GF-D8 (cell line): Measurements from ENCODE around the gene GABRG2.

Experiments used
- DNase-seq: peaks from one replicate; lab custom pipeline; 2025; lab: John Stamatoyannopoulos, UW

Gene GABRG2

DNA sequence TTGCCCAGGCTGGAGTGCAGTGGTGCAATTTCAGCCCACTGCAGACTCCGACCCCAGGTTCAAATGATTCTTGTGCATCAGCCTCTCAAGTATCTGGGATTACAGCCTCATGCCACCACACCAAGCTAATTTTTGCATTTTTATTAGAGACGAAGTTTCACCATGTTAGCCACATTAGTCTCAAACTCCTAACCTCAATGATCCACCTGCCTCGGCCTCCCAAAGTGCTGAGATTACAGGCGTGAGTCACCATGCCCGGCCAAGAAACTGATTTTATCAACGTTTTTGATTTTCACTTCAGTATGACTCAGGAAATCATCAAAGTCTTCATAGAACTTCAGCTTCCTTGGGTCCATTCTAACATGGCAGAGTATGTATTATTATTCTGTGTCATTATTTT is 125.4 kb downstream of the GABRG2 start:
- no peak for DNase-seq

DNA sequence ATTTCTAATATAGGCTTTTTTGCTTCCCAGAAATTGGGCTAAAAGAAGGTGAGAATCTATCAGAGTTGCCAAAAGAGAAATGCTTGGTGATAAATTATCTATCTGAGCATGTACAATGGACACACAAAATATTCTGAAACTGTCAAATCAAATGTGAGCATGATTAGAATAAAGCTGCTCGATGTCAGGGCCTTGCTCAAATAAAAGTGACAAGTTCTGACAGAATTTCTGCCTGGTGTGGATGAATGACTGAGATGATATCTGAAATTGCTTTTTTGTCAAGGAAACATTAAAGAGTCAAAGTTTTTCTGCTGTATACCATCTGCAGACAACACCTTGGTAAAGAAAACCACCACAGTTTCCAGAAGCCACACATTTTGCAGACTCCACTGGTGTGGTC is 128.8 kb downstream of the GABRG2 start:
- DNase-seq: no peak

DNA sequence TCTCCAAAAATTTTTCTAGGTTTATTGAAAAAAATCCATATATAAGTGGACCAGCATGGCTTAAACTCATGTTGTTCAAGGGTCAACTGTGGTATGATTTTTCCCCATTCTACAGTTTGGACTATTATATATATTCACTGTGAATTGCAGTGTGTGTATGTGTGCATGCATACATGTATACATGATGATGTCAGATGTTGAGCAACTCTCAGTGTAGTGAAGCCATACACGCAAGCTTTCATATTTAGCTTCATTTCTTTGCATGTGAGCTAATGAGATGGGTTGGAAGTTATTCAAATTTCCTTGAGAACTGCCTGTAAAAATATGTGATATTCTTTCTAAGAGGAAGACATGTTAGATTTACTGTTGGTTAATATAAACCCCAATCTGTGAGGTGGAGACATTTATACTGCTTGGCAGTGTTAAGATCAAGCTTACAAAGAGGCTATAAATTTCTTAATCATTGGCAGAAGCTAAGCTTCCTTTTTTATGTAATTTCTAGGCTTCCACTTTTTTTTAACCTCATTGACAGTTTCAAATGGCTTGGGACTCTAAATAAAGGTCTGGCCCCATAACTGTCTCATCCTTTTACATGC is 134.8 kb downstream of the GABRG2 start:
- no peak for DNase-seq
